ENCODE data around the gene SLC22A7. TPM values are rescaled to one million over a fixed set of nuclear protein-coding genes. Genes with fewer than 3 reads are reported as not detected.

Gene SLC22A7
- polyA plus RNA-seq, 1 donor = 1.2 TPM

- Histone ChIP-seq H3K9me3 (ENCODE audit: control insufficient read depth, low read depth, low read length) (peaks cover 3% of the 10 kb centered on the region), H3K27me3 (ENCODE audit: control insufficient read depth, insufficient read depth, low read length) (no peaks in the 10 kb centered on the region), H3K36me3 (ENCODE audit: control insufficient read depth, insufficient read depth, low read length) (no peaks in the 10 kb centered on the region), H3K27ac (ENCODE audit: low read length) (no peak overlapping the region), H3K4me1 (ENCODE audit: control insufficient read depth, insufficient read depth, low read length) (peaks cover 33% of the 10 kb centered on the region), H3K4me3 (ENCODE audit: low read length) (no peak overlapping the region)
- DNase-seq = no peak
- no CpG with 5 or more reads among the region's 18 CpGs for WGBS (ENCODE audit: insufficient coverage, low lambda C conversion rate)
These were observed 14.6 kb upstream of the SLC22A7 start for GRCh38 chr6:43283514-43283901.

GRCh38 chr6:43283905-43284304 lies 14.2 kb upstream of the SLC22A7 start:
- Histone ChIP-seq H3K36me3 (ENCODE audit: control insufficient read depth, insufficient read depth, low read length) (no peaks in the 10 kb centered on the region), H3K4me1 (ENCODE audit: control insufficient read depth, insufficient read depth, low read length) (peaks cover 29% of the 10 kb centered on the region), H3K27me3 (ENCODE audit: control insufficient read depth, insufficient read depth, low read length) (no peaks in the 10 kb centered on the region), H3K4me3 (ENCODE audit: low read length) (no peak overlapping the region), H3K9me3 (ENCODE audit: control insufficient read depth, low read depth, low read length) (peaks cover 3% of the 10 kb centered on the region), H3K27ac (ENCODE audit: low read length) (no peak overlapping the region)
- no peak for DNase-seq
- no CpG with 5 or more reads among the region's 27 CpGs for WGBS (ENCODE audit: insufficient coverage, low lambda C conversion rate)

GRCh38 chr6:43284991-43285781 lies 12.9 kb upstream of the SLC22A7 start:
- DNase-seq = peak in 1 of 2 donors; percentile 49

GRCh38 chr6:43285832-43286231 lies 12.2 kb upstream of the SLC22A7 start:
- H3K36me3 ChIP-seq (ENCODE audit: control insufficient read depth, insufficient read depth, low read length) = no peaks in the 10 kb centered on the region
- WGBS (ENCODE audit: insufficient coverage, low lambda C conversion rate) = no CpG with 5 or more reads among the region's 5 CpGs
- no peak for DNase-seq
- H3K27ac ChIP-seq (ENCODE audit: low read length) = no peak overlapping the region
- no peaks in the 10 kb centered on the region for H3K27me3 ChIP-seq (ENCODE audit: control insufficient read depth, insufficient read depth, low read length)
- H3K9me3 ChIP-seq (ENCODE audit: control insufficient read depth, low read depth, low read length) = peaks cover 3% of the 10 kb centered on the region
- H3K4me1 ChIP-seq (ENCODE audit: control insufficient read depth, insufficient read depth, low read length) = peaks cover 25% of the 10 kb centered on the region
- no peak overlapping the region for H3K4me3 ChIP-seq (ENCODE audit: low read length)

More at GRCh38 chr6:43284991-43285781, 12.9 kb upstream of the SLC22A7 start:
- H3K36me3 ChIP-seq (ENCODE audit: control insufficient read depth, insufficient read depth, low read length) = no peaks in the 10 kb centered on the region
- H3K4me3 ChIP-seq (ENCODE audit: low read length) = no peak overlapping the region
- H3K27ac ChIP-seq (ENCODE audit: low read length) = no peak overlapping the region
- WGBS (ENCODE audit: insufficient coverage, low lambda C conversion rate) = no CpG with 5 or more reads among the region's 83 CpGs
- peaks cover 20% of the 10 kb centered on the region for H3K4me1 ChIP-seq (ENCODE audit: control insufficient read depth, insufficient read depth, low read length)
- no peaks in the 10 kb centered on the region for H3K27me3 ChIP-seq (ENCODE audit: control insufficient read depth, insufficient read depth, low read length)
- H3K9me3 ChIP-seq (ENCODE audit: control insufficient read depth, low read depth, low read length) = peaks cover 3% of the 10 kb centered on the region

DNA sequence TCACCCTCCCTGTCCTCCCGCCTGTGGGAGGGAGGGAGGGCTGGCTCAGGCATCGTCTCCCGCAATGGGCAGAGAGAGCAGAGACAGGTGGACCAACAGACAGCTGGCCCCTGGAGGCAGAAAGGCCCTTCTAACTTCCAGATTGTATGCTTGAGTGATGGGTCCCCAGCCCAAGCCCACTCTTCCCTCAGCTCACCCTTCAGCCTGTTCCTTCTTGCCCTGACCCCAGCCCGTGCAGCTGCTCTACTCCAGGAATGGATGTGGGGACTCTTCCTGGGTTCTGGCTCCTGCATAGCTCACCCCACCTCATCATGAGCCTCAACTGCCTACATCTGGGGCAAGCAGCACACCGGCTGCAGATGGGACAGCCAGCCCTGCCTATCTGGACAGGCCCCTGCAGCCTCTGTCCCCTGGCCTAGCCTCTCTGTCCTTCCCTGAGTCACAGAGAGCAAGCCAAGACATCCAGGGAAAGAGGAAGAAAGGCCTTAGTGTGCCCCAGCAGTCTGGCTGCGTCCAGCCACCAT lies 11.5 kb upstream of the SLC22A7 start:
- no peak overlapping the region for H3K27ac ChIP-seq (ENCODE audit: low read length)
- H3K4me3 ChIP-seq (ENCODE audit: low read length) = no peak overlapping the region
- H3K36me3 ChIP-seq (ENCODE audit: control insufficient read depth, insufficient read depth, low read length) = no peaks in the 10 kb centered on the region
- peaks cover 31% of the 10 kb centered on the region for H3K4me1 ChIP-seq (ENCODE audit: control insufficient read depth, insufficient read depth, low read length)
- H3K27me3 ChIP-seq (ENCODE audit: control insufficient read depth, insufficient read depth, low read length) = no peaks in the 10 kb centered on the region
- WGBS (ENCODE audit: insufficient coverage, low lambda C conversion rate) = no CpG with 5 or more reads among the region's 6 CpGs
- no peak for DNase-seq
- peaks cover 3% of the 10 kb centered on the region for H3K9me3 ChIP-seq (ENCODE audit: control insufficient read depth, low read depth, low read length)

GRCh38 chr6:43286980-43287716 lies 10.9 kb upstream of the SLC22A7 start:
- peaks cover 3% of the 10 kb centered on the region for H3K9me3 ChIP-seq (ENCODE audit: control insufficient read depth, low read depth, low read length)
- no peaks in the 10 kb centered on the region for H3K36me3 ChIP-seq (ENCODE audit: control insufficient read depth, insufficient read depth, low read length)
- H3K4me3 ChIP-seq (ENCODE audit: low read length) = no peak overlapping the region
- DNase-seq = no peak
- no peak overlapping the region for H3K27ac ChIP-seq (ENCODE audit: low read length)
- no peaks in the 10 kb centered on the region for H3K27me3 ChIP-seq (ENCODE audit: control insufficient read depth, insufficient read depth, low read length)
- H3K4me1 ChIP-seq (ENCODE audit: control insufficient read depth, insufficient read depth, low read length) = peaks cover 31% of the 10 kb centered on the region
- WGBS (ENCODE audit: insufficient coverage, low lambda C conversion rate) = no CpG with 5 or more reads among the region's 10 CpGs

- no peaks in the 10 kb centered on the region for H3K36me3 ChIP-seq (ENCODE audit: control insufficient read depth, insufficient read depth, low read length)
- peaks cover 3% of the 10 kb centered on the region for H3K9me3 ChIP-seq (ENCODE audit: control insufficient read depth, low read depth, low read length)
- no peak overlapping the region for H3K27ac ChIP-seq (ENCODE audit: low read length)
- H3K4me3 ChIP-seq (ENCODE audit: low read length) = no peak overlapping the region
- no peaks in the 10 kb centered on the region for H3K27me3 ChIP-seq (ENCODE audit: control insufficient read depth, insufficient read depth, low read length)
- no peak for DNase-seq
- WGBS (ENCODE audit: insufficient coverage, low lambda C conversion rate) = no CpG with 5 or more reads among the region's 7 CpGs
- H3K4me1 ChIP-seq (ENCODE audit: control insufficient read depth, insufficient read depth, low read length) = peaks cover 31% of the 10 kb centered on the region
These were observed 10.1 kb upstream of the SLC22A7 start for GRCh38 chr6:43287717-43288679.

GRCh38 chr6:43290339-43290904 lies 7.6 kb upstream of the SLC22A7 start:
- 37% methylated on average over 2 of the region's 3 CpGs for WGBS (ENCODE audit: insufficient coverage, low lambda C conversion rate)
- Histone ChIP-seq H3K4me3 (ENCODE audit: low read length) (no peak overlapping the region), H3K27me3 (ENCODE audit: control insufficient read depth, insufficient read depth, low read length) (no peaks in the 10 kb centered on the region), H3K4me1 (ENCODE audit: control insufficient read depth, insufficient read depth, low read length) (peaks cover 31% of the 10 kb centered on the region), H3K9me3 (ENCODE audit: control insufficient read depth, low read depth, low read length) (peaks cover 3% of the 10 kb centered on the region), H3K27ac (ENCODE audit: low read length) (peak overlapping the region; percentile 81), H3K36me3 (ENCODE audit: control insufficient read depth, insufficient read depth, low read length) (no peaks in the 10 kb centered on the region)
- DNase-seq = peak; percentile 81 to 91

GRCh38 chr6:43290905-43291355 lies 7.1 kb upstream of the SLC22A7 start:
- peaks cover 3% of the 10 kb centered on the region for H3K9me3 ChIP-seq (ENCODE audit: control insufficient read depth, low read depth, low read length)
- peak overlapping the region; percentile 81 for H3K27ac ChIP-seq (ENCODE audit: low read length)
- DNase-seq = peak in 1 of 2 donors; percentile 61
- no CpG with 5 or more reads among the region's 6 CpGs for WGBS (ENCODE audit: insufficient coverage, low lambda C conversion rate)
- H3K36me3 ChIP-seq (ENCODE audit: control insufficient read depth, insufficient read depth, low read length) = no peaks in the 10 kb centered on the region
- no peak overlapping the region for H3K4me3 ChIP-seq (ENCODE audit: low read length)
- peaks cover 31% of the 10 kb centered on the region for H3K4me1 ChIP-seq (ENCODE audit: control insufficient read depth, insufficient read depth, low read length)
- no peaks in the 10 kb centered on the region for H3K27me3 ChIP-seq (ENCODE audit: control insufficient read depth, insufficient read depth, low read length)
